G401.6 (cell line): ENCODE results near the gene KCNH5.

ENCODE experiments used
- FAIRE-seq: peaks from 2 replicates; lab custom pipeline; 2012; peaks lifted over from hg19 to GRCh38; lab: Jason Lieb, UNC

The KCNH5 gene

DNA sequence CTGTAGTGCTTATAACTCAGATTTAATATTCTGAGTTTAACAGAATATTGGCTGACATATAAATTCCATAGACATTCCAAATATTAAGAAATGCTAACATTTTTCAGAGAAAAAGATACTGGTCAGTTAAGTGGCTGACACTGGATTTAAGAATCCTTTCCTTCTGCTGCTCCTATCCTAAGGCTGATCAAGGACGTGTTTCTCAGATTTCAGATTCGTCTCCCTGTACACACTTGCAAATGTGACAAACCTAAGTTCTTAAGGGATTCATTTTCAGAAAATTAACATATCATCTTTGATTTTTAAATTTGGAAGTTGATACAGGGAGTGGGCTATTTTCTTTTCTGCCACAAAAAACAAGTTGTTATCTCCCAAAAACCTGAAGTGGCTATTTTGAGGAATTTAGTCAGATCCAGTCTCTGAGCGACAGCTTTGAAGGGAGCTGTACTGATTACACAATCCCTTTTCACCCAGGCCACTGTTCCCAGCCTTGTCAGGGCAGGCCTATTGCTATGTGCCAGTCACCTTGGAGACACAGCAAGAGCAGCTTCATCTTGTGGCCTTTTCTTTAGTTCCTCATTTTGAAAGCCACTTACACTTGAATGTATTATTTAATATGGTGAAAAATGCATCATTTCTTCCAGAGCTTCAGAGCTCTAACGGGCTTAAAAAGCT, 370.6 kb downstream of the KCNH5 start:
- no peak for FAIRE-seq

DNA sequence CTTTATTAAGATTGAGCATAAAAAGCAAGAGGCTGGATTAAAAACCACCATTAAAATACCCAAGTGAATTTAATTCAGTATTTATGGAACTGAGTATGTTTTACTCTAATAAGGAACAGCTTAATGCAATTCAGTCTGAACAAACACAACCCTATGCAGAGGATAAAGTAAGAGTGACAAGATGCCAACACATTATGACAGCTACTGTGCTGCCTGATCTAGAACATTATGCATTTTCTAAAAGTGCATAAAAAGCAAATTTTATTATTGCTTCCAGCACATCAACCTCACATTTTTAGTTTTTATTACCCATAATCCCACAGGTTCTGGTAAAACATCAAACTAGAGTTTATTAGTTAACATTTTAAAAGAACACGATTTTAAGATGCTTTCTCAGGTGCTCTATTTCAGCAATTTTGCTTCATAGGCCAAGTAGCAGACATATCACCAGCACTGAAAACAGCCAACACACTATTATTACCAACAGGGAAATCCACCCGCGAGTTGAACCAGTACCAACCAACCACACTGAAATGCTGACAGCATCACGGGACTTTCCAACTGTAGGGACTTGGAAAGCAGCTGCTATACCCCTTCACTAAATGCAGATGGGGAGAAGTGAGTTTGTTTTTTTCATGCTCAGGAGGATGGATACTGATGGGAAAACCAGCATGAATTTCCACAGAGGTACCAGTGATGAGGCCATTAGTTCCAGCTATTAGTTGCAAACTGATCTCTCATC, 372.1 kb downstream of the KCNH5 start:
- no peak for FAIRE-seq

DNA sequence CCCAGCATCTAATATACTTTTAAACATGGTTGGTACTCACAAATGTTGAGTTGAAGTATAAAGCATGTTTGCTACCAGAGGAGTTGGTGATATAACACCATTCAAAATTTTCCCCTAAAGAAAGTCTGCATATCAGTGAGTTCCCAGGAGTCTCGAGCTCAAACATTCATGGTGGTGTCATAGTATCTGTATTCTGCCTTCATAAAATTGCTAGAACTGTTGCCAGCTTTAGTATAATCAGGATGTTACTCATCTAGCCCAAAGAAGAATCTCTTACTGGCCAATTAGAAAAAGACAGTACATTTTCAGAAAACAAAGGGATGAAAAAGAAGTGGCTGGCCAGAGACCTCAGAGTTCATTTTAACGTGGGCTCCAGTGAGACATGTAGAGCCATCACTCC, 374.7 kb downstream of the KCNH5 start:
- FAIRE-seq = no peak

DNA sequence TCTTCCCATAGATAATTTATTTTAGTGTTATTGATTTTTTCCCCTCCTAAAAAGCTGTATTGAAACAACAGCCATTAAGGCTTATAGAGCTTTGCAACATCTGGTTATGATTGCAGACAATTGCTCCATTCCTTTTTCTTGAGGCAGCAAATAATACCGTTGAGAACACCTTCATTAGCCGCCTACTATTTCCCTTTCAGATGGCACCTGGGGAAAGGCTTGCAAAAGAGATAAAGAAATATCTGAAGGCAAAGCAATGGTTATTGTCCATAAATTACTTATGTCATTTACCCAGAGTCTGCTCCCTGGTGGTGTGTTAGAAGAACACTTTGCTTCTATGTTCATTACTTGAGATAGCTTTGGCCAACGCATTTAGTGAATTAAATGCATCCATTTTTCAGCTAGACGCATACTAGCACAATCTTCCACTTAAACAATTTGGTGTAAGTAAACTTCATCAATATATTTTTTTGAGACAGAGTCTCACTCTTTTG, 377.8 kb downstream of the KCNH5 start:
- FAIRE-seq = no peak

DNA sequence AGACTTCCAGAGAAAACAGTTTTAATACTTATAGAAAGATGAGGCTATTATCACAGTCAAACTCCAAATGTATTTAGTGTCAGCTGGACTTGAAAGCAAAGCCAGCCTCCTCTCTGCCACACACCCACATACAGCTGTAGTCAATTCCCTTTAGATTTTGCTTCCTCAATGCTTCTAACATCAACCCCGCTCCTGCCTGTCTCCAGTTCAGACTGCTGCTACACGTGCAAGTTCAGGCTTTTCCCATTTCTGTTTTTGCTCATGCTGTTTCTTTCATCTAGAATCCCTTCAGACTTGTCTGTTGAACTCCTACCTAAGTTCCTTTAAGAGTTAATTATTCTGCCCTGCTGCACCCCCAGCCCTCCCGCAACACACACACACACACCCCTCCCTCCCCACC, 380.0 kb downstream of the KCNH5 start:
- FAIRE-seq = no peak

- FAIRE-seq = no peak
These were observed 381.8 kb downstream of the KCNH5 start for GRCh38 chr14:62663456-62663821.

- no peak for FAIRE-seq
These were observed 382.3 kb downstream of the KCNH5 start for GRCh38 chr14:62662811-62663455.

DNA sequence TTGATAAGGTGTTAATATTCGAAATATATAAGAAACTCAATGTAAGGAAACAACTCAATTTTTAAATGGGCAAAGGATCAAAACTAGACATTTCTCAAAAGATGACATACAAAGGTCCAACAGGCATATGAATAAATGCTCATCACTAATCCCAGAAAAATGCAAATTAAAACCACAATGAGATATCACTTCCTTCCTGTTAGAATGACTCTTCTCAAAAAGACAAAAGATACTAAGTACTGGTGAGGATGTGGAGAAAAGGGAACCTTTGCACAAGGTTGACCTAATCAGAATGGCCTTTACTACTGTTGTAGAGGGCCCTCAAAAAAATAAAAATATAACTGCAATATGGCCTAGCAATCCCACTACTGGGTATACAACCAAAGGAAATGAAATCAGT, 383.4 kb downstream of the KCNH5 start:
- FAIRE-seq = no peak

DNA sequence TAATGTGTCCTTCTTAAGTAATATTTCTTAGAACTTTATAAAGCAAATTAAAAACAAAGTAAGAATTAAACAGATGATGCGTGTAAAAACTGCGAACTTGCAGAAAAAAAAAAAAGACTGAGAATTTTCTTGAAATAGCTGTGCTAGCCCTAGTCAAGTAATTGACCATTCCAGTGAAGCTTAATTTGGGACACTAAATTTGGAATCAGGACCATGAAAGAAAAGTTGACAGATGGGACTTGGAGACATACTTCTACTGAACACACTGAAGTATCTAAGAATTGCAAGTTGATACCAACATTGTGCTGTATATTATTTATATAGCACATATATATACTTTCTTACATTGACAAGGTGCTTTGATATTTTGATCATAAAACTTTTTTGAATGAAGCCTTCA, 386.6 kb downstream of the KCNH5 start:
- FAIRE-seq = no peak

DNA sequence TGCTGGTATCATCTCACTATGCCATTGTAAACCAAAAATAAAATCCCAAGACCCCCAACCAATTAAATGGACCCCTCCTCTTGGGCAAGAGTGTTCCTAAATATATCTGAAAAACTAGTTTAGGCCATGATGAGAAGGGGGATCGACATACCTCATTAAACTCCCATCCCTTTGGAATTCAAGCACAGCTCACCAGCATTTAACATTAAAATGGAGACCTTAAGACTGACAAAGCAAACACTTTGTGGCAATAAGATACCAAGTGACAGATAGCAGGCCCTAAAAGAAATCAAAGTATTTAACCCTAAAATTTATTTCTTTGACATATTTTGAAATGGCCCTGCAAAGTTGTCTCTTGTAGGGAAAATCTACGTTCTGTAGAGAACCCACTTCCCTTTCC, 387.9 kb downstream of the KCNH5 start:
- no peak for FAIRE-seq

DNA sequence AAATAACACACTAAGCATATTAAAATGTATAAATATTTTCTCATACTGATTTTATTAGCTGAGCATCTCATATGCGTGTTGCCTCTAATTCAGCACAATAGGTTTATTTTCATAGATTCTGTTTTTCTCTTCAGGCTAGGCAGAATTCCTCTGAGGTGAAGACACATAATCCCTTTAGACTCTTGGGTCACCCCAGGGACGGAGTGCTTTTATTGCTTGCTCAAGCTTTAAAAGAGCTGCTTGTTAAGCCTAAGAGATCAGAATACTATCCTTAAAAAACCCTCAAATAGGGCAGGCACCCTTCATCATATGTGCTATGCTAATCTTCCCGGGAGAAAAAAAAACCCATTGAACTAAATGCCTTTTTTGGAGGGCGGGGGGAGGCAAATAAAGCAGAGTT, 390.1 kb downstream of the KCNH5 start:
- FAIRE-seq = no peak

- no peak for FAIRE-seq
These were observed 390.6 kb downstream of the KCNH5 start for GRCh38 chr14:62654641-62655040.
